HUES6 (cell line): ENCODE measurements around the gene SORBS1.

Source experiments
- H3K27ac ChIP-seq: 2 replicates; pipeline ENCODE4 v1.7.0; 2013; ENCODE audit warnings: low read depth, mild to moderate bottlenecking, low read length, inconsistent platforms
- H3K27me3 ChIP-seq: 2 replicates; pipeline ENCODE4 v1.6.1; 2013; ENCODE audit warnings: low read length; ENCODE audit not compliant: control insufficient read depth, insufficient read depth
- H3K36me3 ChIP-seq: 2 replicates; pipeline ENCODE4 v1.6.1; 2013; ENCODE audit warnings: low read length; ENCODE audit not compliant: control insufficient read depth, insufficient read depth
- H3K4me1 ChIP-seq: 2 replicates; pipeline ENCODE4 v1.6.1; 2013; ENCODE audit warnings: low read length; ENCODE audit not compliant: control insufficient read depth, insufficient read depth
- H3K4me3 ChIP-seq: 2 replicates; pipeline ENCODE4 v1.5.1; 2013; ENCODE audit warnings: low read depth, low read length
- H3K9ac ChIP-seq: one replicate; pipeline ENCODE4 v1.6.1; 2013; ENCODE audit warnings: mild to moderate bottlenecking, low read length
- H3K9me3 ChIP-seq: 2 replicates; pipeline ENCODE4 v1.6.1; 2013; ENCODE audit warnings: low read depth, low read length; ENCODE audit not compliant: control insufficient read depth, insufficient read depth

SORBS1 gene

DNA sequence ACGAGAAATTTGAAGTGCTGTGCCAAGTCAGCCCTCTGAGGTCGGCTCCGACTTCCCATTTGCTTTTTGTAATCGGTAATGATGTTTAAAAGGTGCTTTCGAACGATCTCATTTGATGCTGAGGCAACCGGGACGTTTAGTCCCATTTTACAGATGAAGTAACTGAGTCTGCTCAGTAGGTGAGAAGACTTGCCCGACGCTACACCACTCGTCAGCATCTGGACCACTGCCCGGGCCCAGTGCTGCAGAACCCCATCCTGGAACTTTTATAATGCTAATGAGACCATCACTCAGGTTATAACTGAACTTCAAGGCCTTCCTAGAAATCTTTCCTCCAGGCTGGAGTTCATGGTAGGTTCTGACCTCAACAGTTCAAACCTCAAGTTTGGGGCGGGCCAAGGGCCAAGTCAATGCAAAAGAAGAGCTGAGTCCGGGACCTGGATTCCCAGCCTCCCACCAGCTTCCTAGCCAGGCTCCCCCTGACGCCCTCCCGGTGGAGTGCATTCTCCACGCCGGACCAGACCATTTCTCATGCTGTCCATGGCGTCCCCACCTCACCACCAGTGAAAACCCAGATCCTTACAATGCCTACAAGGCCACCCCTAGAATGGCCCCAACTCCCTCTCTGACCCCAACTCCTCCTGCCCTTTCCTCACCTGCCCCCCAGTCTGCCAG, 269.7 kb downstream of the SORBS1 start:
- Histone ChIP-seq H3K27ac (no peak overlapping the region), H3K27me3 (peaks cover 21% of the 10 kb centered on the region), H3K9ac (peak overlapping the region; percentile 62), H3K4me1 (peaks cover 54% of the 10 kb centered on the region), H3K4me3 (peak overlapping the region; percentile 48), H3K36me3 (0 out of 2 replicates have a peak, but pooled peaks cover 9% of the 10 kb centered on the region), H3K9me3 (no peaks in the 10 kb centered on the region)

DNA sequence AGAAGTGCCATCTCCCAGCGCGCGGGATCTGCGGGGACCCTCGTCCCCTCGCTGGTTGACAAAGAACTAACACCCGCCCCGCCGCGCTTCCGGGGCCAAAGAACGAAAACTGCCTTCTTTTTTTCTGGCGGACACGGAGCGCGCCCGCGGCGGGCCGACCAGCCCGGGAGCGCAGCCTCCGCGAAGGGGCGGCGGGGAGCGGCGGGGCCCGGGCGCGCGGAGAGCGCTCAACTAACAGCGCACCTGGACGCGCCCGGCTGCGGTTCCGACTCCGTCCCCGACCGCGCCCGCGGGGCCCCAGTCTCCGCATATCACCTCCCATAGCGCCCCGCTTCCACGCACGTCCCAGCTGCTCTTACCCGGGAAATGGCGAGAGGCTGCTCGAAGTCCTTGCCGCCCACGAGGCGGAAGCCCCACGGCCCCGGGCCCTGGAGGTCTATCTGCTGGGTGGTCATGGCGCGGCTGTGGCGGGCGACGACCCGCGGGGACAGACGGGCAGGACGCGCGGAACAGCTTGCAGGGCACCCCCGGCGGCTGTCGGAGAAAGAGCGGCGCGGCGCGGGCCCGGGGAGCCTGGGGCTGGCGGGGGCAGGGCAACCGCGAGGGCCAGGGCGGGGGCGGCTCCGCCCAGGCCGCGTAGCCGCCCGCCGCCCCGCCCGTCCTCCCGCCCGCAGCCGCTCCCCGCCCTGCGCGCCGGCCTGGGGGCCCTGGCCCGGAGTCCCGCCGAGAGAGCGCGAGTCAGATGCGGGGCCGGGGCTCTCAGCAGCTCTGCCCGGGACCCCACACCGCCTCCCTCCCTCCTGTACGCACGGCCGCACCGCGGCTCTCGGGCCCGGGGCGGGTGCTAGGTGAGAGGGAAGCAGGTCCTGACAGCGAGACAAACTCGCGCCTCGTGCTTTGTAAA, 270.5 kb downstream of the SORBS1 start, which contains the start of gene PDLIM1:
Gene PDLIM1 (minus strand): TSS at position 543 of the 904 bp plus-strand sequence. CDS start 88 bp downstream, at position 455.
- 0 out of 2 replicates have a peak, but pooled peaks cover 9% of the 10 kb centered on the region for H3K36me3 ChIP-seq
- H3K27ac ChIP-seq, result peak within 1 kb of the TSS; percentile 88
- H3K4me1 ChIP-seq, result peaks cover 55% of the 10 kb centered on the region
- H3K9me3 ChIP-seq, result no peaks in the 10 kb centered on the region
- peak within 1 kb of the TSS; percentile 94 for H3K4me3 ChIP-seq
- H3K9ac ChIP-seq, result peak within 1 kb of the TSS; percentile 94
- peaks cover 13% of the 10 kb centered on the region for H3K27me3 ChIP-seq

DNA sequence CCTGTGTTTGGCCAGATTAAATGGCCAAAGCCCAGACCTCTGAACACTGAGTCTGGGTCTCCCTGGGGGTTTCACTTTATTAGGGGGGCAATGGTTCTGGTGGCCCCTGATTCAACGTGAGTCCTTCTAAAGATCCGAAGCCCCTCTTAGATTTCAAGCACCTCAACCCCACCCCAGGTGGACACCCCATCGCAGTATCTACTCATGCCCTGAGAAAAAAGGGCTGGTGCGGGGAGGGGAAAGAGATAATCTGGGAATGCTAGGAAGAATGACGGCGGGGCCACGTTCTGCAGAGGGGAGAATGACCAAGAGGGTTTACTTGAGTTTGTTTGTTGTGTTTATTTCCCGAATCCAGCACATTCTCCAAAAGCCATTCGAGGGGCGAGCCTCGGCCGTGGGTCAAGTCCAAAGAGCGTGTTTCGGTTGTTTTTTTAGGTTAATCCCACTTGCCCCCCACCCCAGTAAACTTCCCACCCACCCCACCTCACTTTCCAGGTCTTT, 271.2 kb downstream of the SORBS1 start:
- Histone ChIP-seq H3K27ac (peak overlapping the region; percentile 88; the same call in 1 of the 2 replicates), H3K9me3 (no peaks in the 10 kb centered on the region), H3K4me3 (peak overlapping the region; percentile 94), H3K36me3 (0 out of 2 replicates have a peak, but pooled peaks cover 9% of the 10 kb centered on the region), H3K27me3 (peaks cover 6% of the 10 kb centered on the region; the same call in 1 of the 2 replicates), H3K9ac (peak overlapping the region; percentile 94), H3K4me1 (peaks cover 49% of the 10 kb centered on the region)

DNA sequence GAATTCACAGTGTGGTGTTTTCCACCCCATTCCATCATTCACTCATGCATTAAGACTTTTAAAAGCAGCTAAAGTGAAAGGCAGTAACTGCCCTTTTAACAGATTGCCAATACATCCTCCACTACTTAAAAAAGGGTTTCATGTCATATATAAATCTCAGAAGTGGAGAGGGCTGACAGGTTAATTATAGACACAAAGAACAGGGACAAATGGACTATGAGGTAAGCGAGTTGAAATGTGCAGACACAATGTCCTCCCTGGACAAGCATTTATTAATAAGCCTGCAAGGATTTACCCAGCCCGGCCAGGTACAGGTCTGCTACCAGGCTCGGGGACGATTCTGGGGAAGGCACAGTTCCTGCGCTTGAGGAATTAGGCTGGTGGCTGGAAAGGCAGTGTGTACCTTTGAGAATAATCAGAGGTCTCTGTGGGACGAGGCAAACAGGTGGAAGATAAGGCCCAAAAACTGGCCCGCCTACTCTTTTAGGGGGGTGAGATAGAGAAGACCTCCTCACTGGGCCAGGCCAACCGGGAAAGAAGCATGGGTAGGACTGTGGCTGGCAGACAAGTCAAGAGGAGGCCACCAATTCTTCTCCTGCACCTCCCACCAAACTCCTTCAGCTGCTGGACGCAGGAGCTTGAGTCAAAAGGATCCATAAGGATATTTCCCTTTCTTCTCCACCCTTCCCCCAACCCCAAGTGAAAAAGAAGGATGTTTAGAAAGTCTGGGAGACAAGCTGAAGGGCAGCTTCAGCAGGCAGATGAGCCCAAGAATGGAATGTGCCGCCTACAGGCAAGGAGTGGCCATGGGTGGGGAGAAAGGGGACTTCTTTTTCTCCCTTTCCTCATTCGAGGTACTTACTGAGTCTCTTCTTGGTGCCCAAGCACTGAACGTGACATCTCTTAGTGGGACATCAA, 271.9 kb downstream of the SORBS1 start:
- Histone ChIP-seq H3K27ac (no peak overlapping the region), H3K9me3 (no peaks in the 10 kb centered on the region), H3K4me1 (peaks cover 46% of the 10 kb centered on the region), H3K9ac (peak overlapping the region; percentile 94), H3K27me3 (no peaks in the 10 kb centered on the region; the same call in 1 of the 2 replicates), H3K36me3 (0 out of 2 replicates have a peak, but pooled peaks cover 12% of the 10 kb centered on the region), H3K4me3 (peak overlapping the region; percentile 94)

DNA sequence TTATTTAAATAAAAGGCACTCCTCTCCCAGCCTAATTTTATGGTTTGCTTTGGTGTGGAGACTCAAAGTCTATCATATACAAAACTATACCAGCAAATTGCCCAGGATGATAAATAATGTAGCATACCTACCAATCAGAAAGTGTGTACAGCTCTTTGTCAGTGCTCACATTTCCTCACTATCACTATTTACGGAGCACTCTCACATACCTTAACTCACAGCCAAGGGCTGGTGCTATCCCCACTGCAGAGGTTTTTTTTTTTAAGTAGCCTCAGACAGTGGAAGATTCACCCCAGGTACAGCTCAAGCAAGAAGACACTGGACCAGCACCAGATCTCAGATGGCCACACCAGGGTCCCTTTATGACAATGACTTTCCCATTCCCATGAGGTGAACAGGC, 272.9 kb downstream of the SORBS1 start:
- Histone ChIP-seq H3K4me3 (peak overlapping the region; percentile 94), H3K9ac (no peak overlapping the region), H3K9me3 (no peaks in the 10 kb centered on the region), H3K27ac (no peak overlapping the region), H3K36me3 (0 out of 2 replicates have a peak, but pooled peaks cover 12% of the 10 kb centered on the region), H3K27me3 (no peaks in the 10 kb centered on the region), H3K4me1 (peaks cover 42% of the 10 kb centered on the region)

DNA sequence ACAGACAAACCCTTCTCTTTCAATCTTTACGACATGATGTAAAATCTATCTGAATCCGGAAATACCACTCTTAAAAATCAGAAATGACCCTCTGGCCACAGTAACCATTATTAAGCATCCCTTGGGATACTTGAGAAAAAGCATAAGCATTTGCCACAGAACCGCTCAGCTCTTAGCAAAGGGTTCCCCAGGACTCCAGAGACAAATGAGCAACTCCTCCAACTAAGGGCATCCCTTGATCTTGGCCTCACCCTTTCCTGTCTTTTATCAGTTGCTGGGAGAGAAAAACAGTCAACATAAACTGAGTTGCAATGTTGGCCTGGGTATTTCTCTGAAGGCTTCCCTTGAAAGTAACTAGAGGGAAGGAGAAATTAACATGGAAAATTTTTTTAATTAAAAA, 273.9 kb downstream of the SORBS1 start:
- Histone ChIP-seq H3K27me3 (no peaks in the 10 kb centered on the region), H3K27ac (no peak overlapping the region), H3K4me3 (no peak overlapping the region), H3K4me1 (peaks cover 43% of the 10 kb centered on the region), H3K36me3 (0 out of 2 replicates have a peak, but pooled peaks cover 12% of the 10 kb centered on the region), H3K9me3 (no peaks in the 10 kb centered on the region), H3K9ac (no peak overlapping the region)

DNA sequence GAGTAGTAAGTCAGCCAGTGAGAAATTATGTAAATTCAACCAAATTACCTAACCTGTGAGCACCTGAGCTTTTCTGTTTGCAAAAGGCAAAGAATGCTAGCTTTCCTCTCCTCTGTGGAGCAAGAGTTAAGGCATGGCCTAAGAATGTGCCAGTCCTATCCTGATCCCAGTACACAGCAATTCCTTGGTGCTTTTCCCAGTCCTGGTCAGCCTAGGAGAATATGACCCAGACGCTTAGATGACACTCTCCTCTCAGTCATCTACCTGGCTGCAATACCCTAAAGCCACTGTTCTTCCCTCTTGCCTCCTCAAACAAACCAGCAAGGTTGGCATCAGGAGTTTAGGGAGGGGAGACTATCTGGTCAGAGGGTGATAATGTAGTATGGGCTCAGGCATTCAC, 274.5 kb downstream of the SORBS1 start:
- Histone ChIP-seq H3K9me3 (no peaks in the 10 kb centered on the region), H3K27me3 (no peaks in the 10 kb centered on the region), H3K36me3 (peaks cover 15% of the 10 kb centered on the region; the same call in 1 of the 2 replicates), H3K9ac (no peak overlapping the region), H3K4me1 (peaks cover 47% of the 10 kb centered on the region), H3K4me3 (no peak overlapping the region; the same call in 1 of the 2 replicates), H3K27ac (no peak overlapping the region)

DNA sequence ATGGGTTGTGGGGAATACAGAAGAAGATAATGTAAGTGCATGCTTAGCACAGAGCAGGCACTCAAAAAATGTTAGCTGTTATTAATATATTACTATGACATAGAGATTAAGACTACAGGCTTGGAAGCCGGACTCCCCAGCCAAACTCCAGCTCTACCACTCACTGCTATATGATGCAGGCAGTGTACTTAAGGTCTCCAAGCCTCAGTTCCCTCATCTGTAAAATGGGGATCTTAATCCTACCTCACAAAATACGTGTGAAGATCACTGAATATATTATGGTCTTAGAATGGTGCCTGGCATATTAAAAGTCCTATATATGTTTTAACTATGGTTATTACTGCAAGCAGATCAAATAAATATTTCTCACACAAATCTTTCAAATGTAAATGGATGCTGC, 275.6 kb downstream of the SORBS1 start:
- Histone ChIP-seq H3K9me3 (no peaks in the 10 kb centered on the region), H3K4me1 (peaks cover 48% of the 10 kb centered on the region), H3K36me3 (peaks cover 15% of the 10 kb centered on the region; the same call in 1 of the 2 replicates), H3K27me3 (no peaks in the 10 kb centered on the region), H3K27ac (no peak overlapping the region), H3K4me3 (no peak overlapping the region), H3K9ac (no peak overlapping the region)

DNA sequence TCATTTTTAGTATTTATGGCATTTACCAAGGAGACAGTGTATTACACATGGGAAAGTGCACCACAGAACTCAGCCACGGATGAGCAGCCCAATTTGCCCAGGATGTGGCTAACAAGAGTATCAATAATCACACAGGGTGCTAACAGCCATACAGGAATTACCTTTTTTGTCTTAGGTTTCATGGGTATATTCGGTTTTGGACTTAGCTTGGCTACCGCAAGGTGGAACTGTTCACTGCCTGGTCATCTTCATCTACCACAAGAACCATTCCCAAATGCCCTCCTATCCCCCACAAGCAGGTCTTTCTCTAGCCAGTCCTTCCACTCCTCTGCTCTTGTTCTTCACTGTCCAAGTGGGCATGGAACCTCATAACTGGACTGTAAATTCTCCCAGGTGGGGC, 276.4 kb downstream of the SORBS1 start:
- Histone ChIP-seq H3K4me3 (no peak overlapping the region), H3K27me3 (no peaks in the 10 kb centered on the region), H3K36me3 (peaks cover 15% of the 10 kb centered on the region; the same call in 1 of the 2 replicates), H3K9ac (no peak overlapping the region), H3K4me1 (peaks cover 48% of the 10 kb centered on the region), H3K9me3 (no peaks in the 10 kb centered on the region), H3K27ac (no peak overlapping the region)

DNA sequence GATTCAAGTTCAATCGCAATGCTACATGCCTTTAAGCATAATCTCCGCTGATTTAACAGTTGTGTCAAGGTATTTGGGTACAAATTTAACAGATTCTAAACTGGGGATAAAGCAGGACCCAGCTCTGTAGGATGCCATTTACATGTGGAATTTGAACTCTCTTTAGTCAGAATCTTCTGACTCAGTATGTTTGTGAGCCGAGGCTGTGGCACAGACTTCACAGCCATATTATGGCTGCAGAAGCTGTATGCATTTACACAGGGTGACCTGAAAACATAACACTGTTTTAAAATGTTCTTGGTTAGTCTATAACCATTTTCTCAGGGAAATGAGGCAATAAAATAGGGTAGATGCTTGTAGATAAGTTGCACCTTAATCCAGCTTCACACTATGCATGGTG, 279.1 kb downstream of the SORBS1 start:
- H3K36me3 ChIP-seq, result peaks cover 9% of the 10 kb centered on the region; the same call in 1 of the 2 replicates
- no peak overlapping the region for H3K9ac ChIP-seq
- H3K9me3 ChIP-seq, result no peaks in the 10 kb centered on the region
- H3K27ac ChIP-seq, result no peak overlapping the region
- H3K4me1 ChIP-seq, result peaks cover 46% of the 10 kb centered on the region
- no peak overlapping the region for H3K4me3 ChIP-seq
- no peaks in the 10 kb centered on the region for H3K27me3 ChIP-seq
